Stimulated activated CD4-positive, alpha-beta T cell treated with anti-CD3 and anti-CD28 coated beads, Interleukin-1b, Interleukin-23, amount 100 ng/mL, for 24 hours (primary cell): ENCODE measurements around the gene CLK1.
"Not testable (repeated sequence)": the region's sequence is repeated elsewhere in the genome, so short reads cannot be mapped to it uniquely, and the experiment has no call there.

ENCODE experiments used
- DNase-seq, 4 experiments: peaks; one replicate each; pipeline ENCODE4 v3.0.0-alpha.2; 2020; ENCODE audit warnings: low read depth in 4 of 4, low spot score in 1 of 4

CLK1 gene

DNA sequence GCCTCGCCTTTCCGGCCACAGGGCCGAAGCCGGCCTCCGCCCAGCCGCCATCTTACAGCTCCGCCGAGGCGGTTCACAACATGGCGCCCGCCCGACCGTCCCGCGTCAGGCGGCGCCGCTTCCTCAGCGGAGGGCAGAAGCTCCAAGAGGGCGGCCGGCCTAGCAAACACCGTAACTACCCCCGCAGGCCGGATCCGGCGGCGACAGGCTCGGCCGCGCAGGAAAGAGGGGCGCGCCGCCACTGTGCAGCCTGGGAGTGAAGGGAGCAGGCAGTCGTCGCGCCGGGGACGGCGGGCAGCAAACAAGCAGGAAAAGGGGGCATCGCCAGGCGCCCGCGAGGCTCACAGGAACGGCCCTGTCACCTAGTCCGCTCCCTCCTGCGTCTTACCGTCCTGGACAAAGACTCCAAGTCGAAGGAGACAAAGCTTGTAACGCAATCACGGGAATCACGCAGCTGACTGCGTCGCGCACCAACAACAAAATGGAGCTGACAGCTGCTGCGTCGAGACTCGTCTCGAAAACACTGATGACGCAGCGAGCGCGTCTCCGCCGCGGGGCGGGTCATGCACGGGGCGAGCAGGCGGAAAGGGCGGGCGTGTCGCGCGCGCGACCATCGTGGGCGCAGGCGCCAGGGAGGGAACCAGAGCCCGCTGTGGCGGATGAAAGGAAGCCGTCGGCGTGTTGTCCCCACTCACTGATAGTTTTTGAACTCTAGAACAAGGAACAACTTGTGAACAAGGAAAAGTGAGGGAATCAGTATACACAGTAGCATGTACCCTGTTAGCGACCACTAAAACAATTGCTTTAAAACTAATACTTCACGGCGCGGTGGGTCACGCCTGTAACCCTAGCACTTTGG, at the start of gene CLK1:
Gene CLK1 (minus strand): TSS at position 483 of the 859 bp plus-strand sequence. CDS start 2,796 bp downstream, outside the sequence.
- DNase-seq, result peak; percentile 92 to 96 (median 95)

GRCh38 chr2:200913654-200914053, 49.2 kb upstream of the CLK1 start:
- DNase-seq, result no peak

GRCh38 chr2:200909958-200910357, 45.5 kb upstream of the CLK1 start:
- no peak for DNase-seq

DNA sequence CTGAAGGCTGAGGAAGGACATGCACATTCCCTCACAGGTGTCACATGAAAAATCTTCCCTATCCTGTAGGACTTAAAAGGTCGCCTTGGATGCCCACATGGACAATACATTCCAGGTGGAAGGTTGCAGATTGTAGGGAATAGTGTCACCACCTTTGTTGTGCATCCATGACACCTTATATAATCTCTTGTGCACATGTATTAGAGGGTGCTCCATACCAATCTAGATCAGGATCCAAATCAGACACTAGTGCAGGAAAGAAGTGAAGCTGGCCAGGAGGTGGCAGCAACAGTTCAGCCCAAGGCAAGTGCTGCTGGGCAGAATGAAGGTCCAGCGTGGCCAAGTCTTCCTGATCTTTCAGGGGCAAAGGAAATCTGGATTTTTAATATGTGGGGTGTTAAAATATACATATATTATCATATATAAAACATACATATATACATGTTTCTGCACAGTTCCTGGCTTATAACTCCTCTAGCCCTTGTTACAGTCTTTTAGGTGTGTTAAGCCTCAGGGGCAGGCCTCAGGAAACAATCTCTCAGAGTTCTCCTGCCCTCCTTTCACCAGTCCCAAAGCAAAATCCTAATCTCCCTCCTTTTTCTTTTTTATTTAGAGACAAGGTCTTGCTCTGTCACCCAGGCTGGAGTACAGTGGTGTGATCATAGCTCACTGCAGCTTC, 41.3 kb upstream of the CLK1 start:
- DNase-seq, result peak in 1 of 4 experiments; percentile 25

GRCh38 chr2:200901459-200902072, 37.1 kb upstream of the CLK1 start:
- DNase-seq, result peak; percentile 13 to 50 (median 38)

GRCh38 chr2:200899482-200899881, 35.0 kb upstream of the CLK1 start:
- no peak for DNase-seq

- DNase-seq, result peak; percentile 92 to 97 (median 96)
These were observed 24.5 kb upstream of the CLK1 start, which contains the start of the genes NIF3L1 and PPIL3 for GRCh38 chr2:200888704-200889625. Gene NIF3L1 (plus strand): TSS chr2:200889371. CDS start chr2:200891944, 2,573 bp downstream. Gene PPIL3 (minus strand): TSS chr2:200889077. CDS start chr2:200887615, 1,462 bp downstream.

DNA sequence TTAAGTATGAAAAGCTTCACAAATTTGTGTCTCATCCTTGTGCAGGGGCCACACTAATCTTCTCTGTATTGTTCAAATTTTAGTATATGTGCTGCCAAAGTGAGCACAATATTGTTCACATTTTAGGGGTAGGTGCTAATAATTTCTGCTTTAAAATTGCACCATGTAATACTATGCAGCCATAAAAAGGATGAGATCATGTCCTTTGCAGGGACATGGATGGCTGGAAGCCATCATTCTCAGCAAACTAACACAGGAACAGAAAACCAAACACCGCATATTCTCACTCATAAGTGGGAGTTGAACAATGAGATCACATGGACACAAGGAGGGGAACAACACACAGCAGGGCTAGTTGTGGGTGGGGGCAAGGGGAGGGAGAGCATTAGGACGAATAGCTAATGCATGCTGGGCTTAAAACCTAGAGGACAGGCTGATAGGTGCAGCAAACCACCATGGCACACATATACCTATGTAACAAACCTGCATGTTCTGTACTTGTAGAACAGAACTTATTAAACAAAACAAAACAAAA, 17.3 kb upstream of the CLK1 start:
- DNase-seq, result not testable (repeated sequence)

DNA sequence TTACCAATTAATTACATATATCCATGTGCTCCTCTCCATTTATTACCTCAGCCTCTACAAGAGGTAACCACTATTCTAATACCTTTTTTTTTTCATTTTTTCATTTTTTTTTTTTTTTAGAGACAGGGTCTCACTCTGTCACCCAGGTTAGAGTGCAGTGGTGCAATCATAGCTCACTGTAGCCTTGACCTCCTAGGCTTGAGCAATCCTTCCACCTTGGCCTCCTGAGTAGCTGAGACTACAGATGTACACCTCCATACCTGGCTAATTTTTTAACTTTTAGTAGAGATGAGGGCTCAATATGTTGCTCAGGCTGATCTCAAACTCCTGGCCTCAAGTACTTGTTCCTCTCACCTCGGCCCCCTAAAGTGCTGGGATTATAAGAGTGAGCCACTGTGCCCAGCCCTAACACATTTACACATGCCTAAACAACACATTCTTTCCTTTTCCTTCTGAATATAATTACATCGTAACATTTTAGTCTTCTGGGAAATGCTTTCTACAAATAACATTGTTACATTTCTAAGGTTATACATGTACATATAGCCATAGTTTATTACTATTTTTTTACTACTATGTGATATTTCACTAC, 13.9 kb upstream of the CLK1 start:
- DNase-seq, result no peak

- no peak for DNase-seq
These were observed 13.0 kb upstream of the CLK1 start for GRCh38 chr2:200877443-200877842.

GRCh38 chr2:200873560-200873959, 9.1 kb upstream of the CLK1 start:
- no peak for DNase-seq

DNA sequence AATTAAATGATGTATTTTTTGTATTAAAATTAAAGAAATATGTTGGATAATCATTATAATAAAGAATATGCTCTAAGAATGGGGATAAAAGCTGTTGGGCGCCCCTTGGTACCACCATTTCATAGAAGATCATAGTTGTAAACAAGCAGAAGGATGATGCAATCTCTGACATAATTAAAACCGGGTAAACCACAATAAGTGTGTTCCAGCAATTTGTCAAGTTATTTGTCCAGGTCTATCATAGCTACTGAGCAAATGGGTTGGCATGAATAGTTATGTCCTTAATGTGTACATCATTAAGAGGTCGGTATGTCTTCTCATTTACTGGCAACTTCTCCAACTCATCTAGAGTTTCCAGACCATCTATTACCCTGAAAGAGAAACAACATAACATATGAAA, 6.7 kb upstream of the CLK1 start:
- no peak for DNase-seq

DNA sequence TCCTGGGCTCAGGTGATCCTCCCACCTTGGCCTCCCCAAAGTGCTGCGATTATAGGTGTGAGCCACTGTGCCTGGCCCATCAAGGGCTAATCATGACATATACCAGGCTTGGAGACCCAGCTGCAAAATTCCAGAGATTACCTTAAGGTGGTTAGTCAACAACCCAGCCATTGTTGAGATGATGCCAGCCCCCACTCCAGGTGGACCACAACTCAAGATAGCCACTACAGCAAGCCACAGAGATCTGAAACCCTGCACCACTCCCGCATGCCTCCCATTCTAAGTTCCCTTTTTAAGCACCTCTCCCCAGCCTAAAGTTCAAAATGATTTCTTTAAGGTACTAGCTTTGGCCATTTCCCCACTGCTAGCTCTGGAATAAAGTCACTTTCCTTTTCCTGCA, 4.6 kb upstream of the CLK1 start:
- DNase-seq, result no peak

GRCh38 chr2:200863782-200864175, 679 bp downstream of the CLK1 start:
- no peak for DNase-seq

DNA sequence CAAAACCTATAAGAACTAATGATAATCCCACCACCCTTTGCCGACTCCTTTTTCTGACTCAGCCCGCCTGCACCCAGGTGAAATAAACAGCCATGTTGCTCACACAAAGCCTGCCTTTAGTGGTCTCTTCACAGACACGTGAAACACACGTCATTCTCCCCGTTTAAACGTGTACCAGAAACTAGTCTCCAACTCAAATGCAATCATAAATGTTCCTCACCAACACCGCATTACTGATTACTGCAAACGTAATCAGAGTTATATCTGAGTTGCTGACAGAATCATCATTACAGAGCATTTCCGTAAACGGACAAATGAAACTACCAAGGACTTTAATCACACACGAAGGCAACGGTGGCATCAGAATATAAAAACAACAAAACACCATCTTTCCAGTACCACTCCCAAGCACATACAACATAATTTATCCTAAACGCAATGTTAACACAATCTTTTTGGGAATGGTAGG, 1.9 kb downstream of the CLK1 start:
- peak in 3 of 4 experiments; percentile 43 to 47 (median 46) for DNase-seq

DNA sequence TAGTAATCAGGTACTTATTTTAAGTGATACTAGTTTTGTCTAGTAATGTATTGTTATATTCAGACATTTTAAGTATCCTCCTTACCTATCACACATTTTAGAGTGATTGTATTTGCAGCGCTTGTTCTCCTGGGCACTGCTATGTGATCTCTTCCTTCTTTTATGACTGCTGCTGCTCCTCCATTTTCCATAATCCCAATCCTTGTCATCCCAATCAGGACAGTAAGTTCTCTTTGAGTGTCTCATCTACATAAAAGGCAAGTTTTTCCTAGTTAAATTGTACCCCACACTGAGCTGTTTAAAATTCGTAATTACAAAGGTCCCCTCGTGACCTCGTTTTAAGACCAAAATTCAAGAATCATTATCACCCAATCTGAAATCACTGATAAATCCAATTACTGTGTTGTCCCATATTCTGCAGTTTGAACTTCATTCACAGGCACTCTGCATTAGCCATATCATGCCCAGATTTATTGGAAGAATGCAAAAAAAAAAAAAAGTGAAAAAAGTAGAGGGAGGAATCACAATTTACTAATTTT, 2.8 kb downstream of the CLK1 start:
- no peak for DNase-seq

GRCh38 chr2:200860092-200860795, 4.2 kb downstream of the CLK1 start:
- peak in 1 of 4 experiments; percentile 18 for DNase-seq

- DNase-seq, result no peak
These were observed 7.7 kb downstream of the CLK1 start for GRCh38 chr2:200856806-200857205.

DNA sequence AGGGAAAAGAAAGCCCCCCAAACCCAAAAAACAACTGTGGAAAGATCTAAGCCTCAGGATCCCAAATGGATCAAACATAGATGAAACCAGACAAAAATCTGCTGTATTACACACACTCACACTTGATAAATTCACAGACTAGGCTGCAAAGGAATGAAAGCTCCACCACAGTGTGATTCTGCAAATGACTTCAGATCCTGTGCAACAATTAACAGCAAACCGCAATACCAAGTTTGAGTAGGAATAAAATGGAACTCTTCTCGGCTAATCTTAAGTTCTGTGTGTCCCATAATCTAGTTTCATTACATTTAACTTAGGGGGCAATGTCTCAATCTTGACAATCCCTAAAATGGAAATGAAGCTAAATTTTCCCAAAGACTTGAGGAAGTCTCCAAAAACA, 11.9 kb downstream of the CLK1 start:
- DNase-seq, result no peak
